Liver (tissue), 9 donors: ENCODE data around the gene FAT1. TPM values are rescaled to one million over a fixed set of nuclear protein-coding genes. Genes with fewer than 3 reads are reported as not detected.

ENCODE experiments used
- DNase-seq: peaks from one replicate; pipeline ENCODE4 v3.0.0-alpha.2; 2017; ENCODE audit warnings: low spot score
- H3K27ac ChIP-seq, 2 donors: one replicate each; pipeline ENCODE4 v1.7.0; 2013; ENCODE audit warnings: inconsistent platforms in 2 of 2, low read length in 2 of 2, control low read depth in 1 of 2, low read depth in 1 of 2, mild to moderate bottlenecking in 1 of 2
- H3K27me3 ChIP-seq, 4 donors: one replicate each; pipeline versions ENCODE4 v1.6.1 to v1.7.0; 2013; ENCODE audit warnings: low read length in 3 of 4, inconsistent platforms in 1 of 4, mild to moderate bottlenecking in 1 of 4, moderate library complexity in 1 of 4; ENCODE audit not compliant: control insufficient read depth in 4 of 4, insufficient read depth in 4 of 4
- H3K36me3 ChIP-seq, 4 donors: one replicate each; pipeline versions ENCODE4 v1.6.1 to v1.7.0; 2013; ENCODE audit warnings: low read length in 3 of 4, mild to moderate bottlenecking in 3 of 4, low read depth in 1 of 4, moderate library complexity in 1 of 4; ENCODE audit not compliant: control insufficient read depth in 4 of 4, insufficient read depth in 3 of 4
- H3K4me1 ChIP-seq, 4 donors: one replicate each; pipeline versions ENCODE4 v1.6.1 to v1.7.0; 2013; ENCODE audit warnings: low read length in 3 of 4, mild to moderate bottlenecking in 3 of 4, moderate library complexity in 1 of 4; ENCODE audit not compliant: control insufficient read depth in 4 of 4, insufficient read depth in 4 of 4
- H3K4me3 ChIP-seq, 3 donors: one replicate each; pipeline versions ENCODE4 v1.6.1 to v1.7.0; 2013; ENCODE audit warnings: low read length in 3 of 3, control low read depth in 1 of 3, low read depth in 1 of 3, mild to moderate bottlenecking in 1 of 3
- H3K9ac ChIP-seq, 2 donors: one replicate each; pipeline ENCODE4 v1.7.0; 2013; ENCODE audit warnings: low read length in 2 of 2, mild to moderate bottlenecking in 2 of 2, moderate library complexity in 2 of 2, control low read depth in 1 of 2, low read depth in 1 of 2
- H3K9me3 ChIP-seq, 4 donors: one replicate each; pipeline versions ENCODE4 v1.6.1 to v1.7.0; 2013; ENCODE audit warnings: low read length in 3 of 4; ENCODE audit not compliant: control insufficient read depth in 4 of 4
- CTCF ChIP-seq: fragments of 150-350 bp; IDR thresholded peaks from 2 replicates; pipeline ENCODE4 v1.5.1; 2017; ENCODE audit warnings: improper control_type of control experiment, low read depth, low read length; ENCODE audit not compliant: missing input control
- EGR1 ChIP-seq, 2 donors: IDR thresholded peaks; 2 replicates each; pipeline ENCODE4 v1.6.1; 2016 to 2018; ENCODE audit warnings: antibody characterized with exemption in 2 of 2, low read depth in 2 of 2
- FOXA1 ChIP-seq: IDR thresholded peaks from 2 replicates; pipeline ENCODE4 v1.6.1; 2016; ENCODE audit warnings: antibody characterized with exemption
- FOXA2 ChIP-seq: IDR thresholded peaks from 2 replicates; pipeline ENCODE4 v1.6.1; 2016; ENCODE audit warnings: antibody characterized with exemption
- GABPA ChIP-seq, 2 donors: IDR thresholded peaks in 1 of 2; conservative IDR thresholded peaks in 1 of 2; 2 replicates each; pipeline ENCODE4 v1.6.1; 2016; ENCODE audit warnings: antibody characterized with exemption in 2 of 2, mild to moderate bottlenecking in 1 of 2, moderate library complexity in 1 of 2
- HNF4A ChIP-seq, 2 donors: conservative IDR thresholded peaks; 2 replicates each; pipeline ENCODE4 v1.6.1; 2016; ENCODE audit warnings: antibody characterized with exemption in 2 of 2, mild to moderate bottlenecking in 2 of 2
- HNF4G ChIP-seq: IDR thresholded peaks from 2 replicates; pipeline ENCODE4 v1.6.1; 2016; ENCODE audit warnings: antibody characterized with exemption
- JUND ChIP-seq, 2 donors: IDR thresholded peaks; 2 replicates each; pipeline ENCODE4 v1.6.1; 2016; ENCODE audit warnings: antibody characterized with exemption in 2 of 2
- NR2F2 ChIP-seq: IDR thresholded peaks from 2 replicates; pipeline ENCODE4 v1.6.1; 2016; ENCODE audit warnings: antibody characterized with exemption
- RAD21 ChIP-seq, 2 donors: IDR thresholded peaks; 2 replicates each; pipeline ENCODE4 v1.6.1; 2016; ENCODE audit warnings: antibody characterized with exemption in 2 of 2, mild to moderate bottlenecking in 2 of 2
- REST ChIP-seq: IDR thresholded peaks from 2 replicates; pipeline ENCODE4 v1.6.1; 2016; ENCODE audit warnings: antibody characterized with exemption, mild to moderate bottlenecking
- RXRA ChIP-seq, 2 donors: IDR thresholded peaks; 2 replicates each; pipeline ENCODE4 v1.6.1; 2017 to 2018; ENCODE audit warnings: antibody characterized with exemption in 2 of 2, mild to moderate bottlenecking in 1 of 2
- SP1 ChIP-seq: IDR thresholded peaks from 2 replicates; pipeline ENCODE4 v1.6.1; 2018; ENCODE audit warnings: antibody characterized with exemption, mild to moderate bottlenecking
- TAF1 ChIP-seq: conservative IDR thresholded peaks from 2 replicates; pipeline ENCODE4 v1.6.1; 2016; ENCODE audit warnings: antibody characterized with exemption, mild to moderate bottlenecking
- YY1 ChIP-seq: IDR thresholded peaks from 2 replicates; pipeline ENCODE4 v1.6.1; 2016; ENCODE audit warnings: antibody characterized with exemption, mild to moderate bottlenecking
- WGBS: extraction: QIAGEN DNeasy Blood & Tissue Kit; methylation state at CpG from one replicate; pipeline ENCODE4 v1.1.7; 2013; 5-methylcytosine and 5-hydroxymethylcytosine counted together
- polyA plus RNA-seq, 2 donors: library from polyadenylated mRNA; stranded (reverse) in 1 of 2; unstranded in 1 of 2; fragments of 200-250 nt in 1 of 2; fragments of >200 nt in 1 of 2; fragmentation: Nextera tagmentation in 1 of 2; extraction: Ambion mirVana in 1 of 2; gene quantifications; one replicate each; pipeline versions ENCODE4 v1.2.1 to v1.2.3, GENCODE V29; 2013 to 2015
- total RNA-seq, 2 donors: library from RNA; depleted of rRNA; stranded (reverse); fragments of >200 nt; gene quantifications; one replicate each; pipeline ENCODE4 v1.2.3, GENCODE V29; 2014
- TF ChIP-seq, protein P1 (sequence below): IDR thresholded peaks from 2 replicates; pipeline ENCODE4 v1.6.1; 2016; ENCODE audit warnings: antibody characterized with exemption
- TF ChIP-seq, protein P2 (sequence below): IDR thresholded peaks from 2 replicates; pipeline ENCODE4 v1.6.1; 2016; ENCODE audit warnings: antibody characterized with exemption
- donor health status: healthy.
- donor health status: healthy.
- donor health status: healthy.
- donor health status: healthy.
- donor health status: healthy.

Gene FAT1
- total and polyA plus RNA-seq, 4 donors: 10.0 to 48.0 (median 30.0) TPM

GRCh38 chr4:186727169-186727976 lies 3.7 kb upstream of the FAT1 start:
- Histone ChIP-seq H3K27me3 (no peaks in the 10 kb centered on the region), H3K4me1 (peaks cover 3 to 35% (median 23%) of the 10 kb centered on the region in 4 donors), H3K9ac (peak overlapping the region; percentile 9 to 62), H3K36me3 (no peaks in the 10 kb centered on the region), H3K9me3 (no peaks in the 10 kb centered on the region), H3K4me3 (peak overlapping the region in 2 of 3 donors; percentile 68 to 88), H3K27ac (peak overlapping the region in 1 of 2 donors; percentile 44)
- 22% methylated on average over 15 of the region's 15 CpGs for WGBS
- DNase-seq: no peak
- TF ChIP-seq, protein P1, sequence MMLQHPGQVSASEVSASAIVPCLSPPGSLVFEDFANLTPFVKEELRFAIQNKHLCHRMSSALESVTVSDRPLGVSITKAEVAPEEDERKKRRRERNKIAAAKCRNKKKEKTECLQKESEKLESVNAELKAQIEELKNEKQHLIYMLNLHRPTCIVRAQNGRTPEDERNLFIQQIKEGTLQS: no peak
- TF ChIP-seq RAD21 (IDR thresholded peaks at IDR 0.05): no peak
- no peak for TF ChIP-seq RXRA (IDR thresholded peaks at IDR 0.05)
- TF ChIP-seq TAF1: no peak
- TF ChIP-seq GABPA (IDR thresholded peaks at IDR 0.05 in 1 of 2, conservative IDR thresholded peaks at IDR 0.05 in 1 of 2): no peak
- TF ChIP-seq FOXA2: no peak
- no peak for TF ChIP-seq HNF4A (conservative IDR thresholded peaks at IDR 0.05)
- no peak for TF ChIP-seq CTCF
- no peak for TF ChIP-seq NR2F2
- TF ChIP-seq JUND (IDR thresholded peaks at IDR 0.05): no peak
- no peak for TF ChIP-seq HNF4G
- no peak for TF ChIP-seq EGR1 (IDR thresholded peaks at IDR 0.05; ENCODE audit: low read depth in 2 of 2)
- TF ChIP-seq, protein P2, sequence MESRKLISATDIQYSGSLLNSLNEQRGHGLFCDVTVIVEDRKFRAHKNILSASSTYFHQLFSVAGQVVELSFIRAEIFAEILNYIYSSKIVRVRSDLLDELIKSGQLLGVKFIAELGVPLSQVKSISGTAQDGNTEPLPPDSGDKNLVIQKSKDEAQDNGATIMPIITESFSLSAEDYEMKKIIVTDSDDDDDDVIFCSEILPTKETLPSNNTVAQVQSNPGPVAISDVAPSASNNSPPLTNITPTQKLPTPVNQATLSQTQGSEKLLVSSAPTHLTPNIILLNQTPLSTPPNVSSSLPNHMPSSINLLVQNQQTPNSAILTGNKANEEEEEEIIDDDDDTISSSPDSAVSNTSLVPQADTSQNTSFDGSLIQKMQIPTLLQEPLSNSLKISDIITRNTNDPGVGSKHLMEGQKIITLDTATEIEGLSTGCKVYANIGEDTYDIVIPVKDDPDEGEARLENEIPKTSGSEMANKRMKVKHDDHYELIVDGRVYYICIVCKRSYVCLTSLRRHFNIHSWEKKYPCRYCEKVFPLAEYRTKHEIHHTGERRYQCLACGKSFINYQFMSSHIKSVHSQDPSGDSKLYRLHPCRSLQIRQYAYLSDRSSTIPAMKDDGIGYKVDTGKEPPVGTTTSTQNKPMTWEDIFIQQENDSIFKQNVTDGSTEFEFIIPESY: no peak
- no peak for TF ChIP-seq FOXA1
- TF ChIP-seq REST: no peak
- TF ChIP-seq YY1: no peak
- TF ChIP-seq SP1: no peak
